Adipocyte (in vitro differentiated cells): ENCODE data around the gene TRPM6.

ENCODE experiments used
- DNase-seq: peaks from one replicate; pipeline ENCODE4 v3.0.0-alpha.2; 2015; ENCODE audit warnings: low read depth
- H3K27me3 ChIP-seq: replicated peaks from 2 replicates; pipeline ENCODE4 v1.7.0; 2013; ENCODE audit warnings: mild to moderate bottlenecking, low read length, moderate library complexity; ENCODE audit not compliant: control insufficient read depth, insufficient read depth
- H3K36me3 ChIP-seq: 2 replicates; pipeline ENCODE4 v1.7.0; 2013; ENCODE audit warnings: low read length, mild to moderate bottlenecking, moderate library complexity; ENCODE audit not compliant: control insufficient read depth, insufficient read depth, severe bottlenecking
- H3K4me1 ChIP-seq: 2 replicates; pipeline ENCODE4 v1.7.0; 2013; ENCODE audit warnings: mild to moderate bottlenecking, low read length, moderate library complexity; ENCODE audit not compliant: control insufficient read depth, insufficient read depth
- H3K4me3 ChIP-seq: 2 replicates; pipeline ENCODE4 v1.7.0; 2013; ENCODE audit warnings: mild to moderate bottlenecking, low read length, moderate library complexity
- H3K9ac ChIP-seq: 2 replicates; pipeline ENCODE4 v1.7.0; 2013; ENCODE audit warnings: mild to moderate bottlenecking, low read length, moderate library complexity
- H3K9me3 ChIP-seq: 2 replicates; pipeline ENCODE4 v1.7.0; 2013; ENCODE audit warnings: mild to moderate bottlenecking, low read length, moderate library complexity; ENCODE audit not compliant: control insufficient read depth

Gene TRPM6

GRCh38 chr9:74804018-74804385 lies 83.7 kb downstream of the TRPM6 start:
- H3K9ac ChIP-seq = no peak overlapping the region
- DNase-seq = no peak
- H3K4me3 ChIP-seq = no peak overlapping the region
- no peaks in the 10 kb centered on the region for H3K4me1 ChIP-seq
- no peaks in the 10 kb centered on the region for H3K36me3 ChIP-seq
- no peaks in the 10 kb centered on the region for H3K9me3 ChIP-seq
- peaks cover 13% of the 10 kb centered on the region for H3K27me3 ChIP-seq

- no peak for DNase-seq
- Histone ChIP-seq H3K36me3 (no peaks in the 10 kb centered on the region), H3K9me3 (no peaks in the 10 kb centered on the region), H3K9ac (no peak overlapping the region), H3K4me1 (no peaks in the 10 kb centered on the region), H3K4me3 (no peak overlapping the region), H3K27me3 (peaks cover 13% of the 10 kb centered on the region)
Observed at GRCh38 chr9:74803376-74804017, 84.2 kb downstream of the TRPM6 start.

- DNase-seq = no peak
- H3K4me3 ChIP-seq = no peak overlapping the region
- no peak overlapping the region for H3K9ac ChIP-seq
- H3K4me1 ChIP-seq = no peaks in the 10 kb centered on the region
- H3K36me3 ChIP-seq = no peaks in the 10 kb centered on the region
- H3K9me3 ChIP-seq = no peaks in the 10 kb centered on the region
- H3K27me3 ChIP-seq = peaks cover 6% of the 10 kb centered on the region
Observed at GRCh38 chr9:74800226-74800625, 87.5 kb downstream of the TRPM6 start.

GRCh38 chr9:74795803-74796202 lies 91.9 kb downstream of the TRPM6 start:
- H3K4me3 ChIP-seq = no peak overlapping the region
- H3K4me1 ChIP-seq = no peaks in the 10 kb centered on the region
- H3K9me3 ChIP-seq = no peaks in the 10 kb centered on the region
- H3K9ac ChIP-seq = no peak overlapping the region
- H3K27me3 ChIP-seq = peaks cover 4% of the 10 kb centered on the region
- no peak for DNase-seq
- no peaks in the 10 kb centered on the region for H3K36me3 ChIP-seq

- no peak overlapping the region for H3K4me3 ChIP-seq
- H3K9ac ChIP-seq = no peak overlapping the region
- DNase-seq = no peak
- H3K27me3 ChIP-seq = peaks cover 9% of the 10 kb centered on the region
- H3K36me3 ChIP-seq = no peaks in the 10 kb centered on the region
- no peaks in the 10 kb centered on the region for H3K9me3 ChIP-seq
- H3K4me1 ChIP-seq = no peaks in the 10 kb centered on the region
Observed at GRCh38 chr9:74795081-74795480, 92.6 kb downstream of the TRPM6 start.

- H3K4me3 ChIP-seq = no peak overlapping the region
- no peaks in the 10 kb centered on the region for H3K36me3 ChIP-seq
- no peaks in the 10 kb centered on the region for H3K9me3 ChIP-seq
- peaks cover 5% of the 10 kb centered on the region for H3K27me3 ChIP-seq
- no peaks in the 10 kb centered on the region for H3K4me1 ChIP-seq
- peak; percentile 8 for DNase-seq
- no peak overlapping the region for H3K9ac ChIP-seq
Observed at GRCh38 chr9:74784506-74784905, 103.2 kb downstream of the TRPM6 start.

GRCh38 chr9:74783408-74783807 lies 104.3 kb downstream of the TRPM6 start:
- DNase-seq = peak; percentile 22
- Histone ChIP-seq H3K4me3 (no peak overlapping the region), H3K9ac (no peak overlapping the region), H3K9me3 (no peaks in the 10 kb centered on the region), H3K27me3 (no peaks in the 10 kb centered on the region), H3K36me3 (no peaks in the 10 kb centered on the region), H3K4me1 (no peaks in the 10 kb centered on the region)

GRCh38 chr9:74777136-74777879 lies 110.4 kb downstream of the TRPM6 start:
- peak; percentile 92 for DNase-seq

GRCh38 chr9:74775396-74775795 lies 112.3 kb downstream of the TRPM6 start:
- Histone ChIP-seq H3K4me3 (no peak overlapping the region), H3K9ac (no peak overlapping the region), H3K27me3 (no peaks in the 10 kb centered on the region), H3K9me3 (no peaks in the 10 kb centered on the region), H3K36me3 (no peaks in the 10 kb centered on the region), H3K4me1 (no peaks in the 10 kb centered on the region)
- DNase-seq = no peak

More at GRCh38 chr9:74777136-74777879, 110.4 kb downstream of the TRPM6 start:
- Histone ChIP-seq H3K9ac (no peak overlapping the region), H3K36me3 (no peaks in the 10 kb centered on the region), H3K27me3 (no peaks in the 10 kb centered on the region), H3K9me3 (no peaks in the 10 kb centered on the region), H3K4me3 (no peak overlapping the region), H3K4me1 (no peaks in the 10 kb centered on the region)

GRCh38 chr9:74773886-74774479 lies 113.7 kb downstream of the TRPM6 start:
- Histone ChIP-seq H3K36me3 (no peaks in the 10 kb centered on the region), H3K9me3 (no peaks in the 10 kb centered on the region), H3K27me3 (no peaks in the 10 kb centered on the region), H3K4me3 (no peak overlapping the region), H3K9ac (no peak overlapping the region), H3K4me1 (no peaks in the 10 kb centered on the region)
- peak; percentile 90 for DNase-seq

GRCh38 chr9:74772121-74772520 lies 115.6 kb downstream of the TRPM6 start:
- no peak overlapping the region for H3K4me3 ChIP-seq
- no peaks in the 10 kb centered on the region for H3K4me1 ChIP-seq
- H3K27me3 ChIP-seq = no peaks in the 10 kb centered on the region
- DNase-seq = no peak
- H3K9ac ChIP-seq = no peak overlapping the region
- H3K36me3 ChIP-seq = no peaks in the 10 kb centered on the region
- H3K9me3 ChIP-seq = no peaks in the 10 kb centered on the region
